ENCODE data around the gene DPYD. TPM values are rescaled to one million over a fixed set of nuclear protein-coding genes. Genes with fewer than 3 reads are reported as not detected.

Gene DPYD
- total RNA-seq, result 1 to 10 TPM; 7.5 to 7.9 TPM

- Mint-ChIP-seq H3K27me3 (no peaks in the 10 kb centered on the region), H3K9me3 (no peaks in the 10 kb centered on the region), H3K4me1 (peaks cover 41% of the 10 kb centered on the region), H3K36me3 (peaks cover 7% of the 10 kb centered on the region), H3K4me3 (peak within 1 kb of the TSS; percentile 90), H3K27ac (peak within 1 kb of the TSS; percentile 94)
- peak; percentile 89 for DNase-seq
Measured at GRCh38 chr1:97920832-97921571, at the start of gene DPYD. DPYD (minus strand) TSS chr1:97921034; CDS start chr1:97920922, 112 bp downstream.

GRCh38 chr1:97960470-97960869 lies 39.6 kb upstream of the DPYD start:
- no peaks in the 10 kb centered on the region for H3K9me3 Mint-ChIP-seq
- peaks cover 6% of the 10 kb centered on the region for H3K27me3 Mint-ChIP-seq
- no peaks in the 10 kb centered on the region for H3K4me1 Mint-ChIP-seq
- no peak overlapping the region for H3K4me3 Mint-ChIP-seq
- no peak for DNase-seq
- H3K27ac Mint-ChIP-seq, result no peak overlapping the region
- H3K36me3 Mint-ChIP-seq, result no peaks in the 10 kb centered on the region

GRCh38 chr1:97947695-97948094 lies 26.9 kb upstream of the DPYD start:
- DNase-seq, result no peak
- H3K4me1 Mint-ChIP-seq, result peaks cover 8% of the 10 kb centered on the region
- H3K9me3 Mint-ChIP-seq, result no peaks in the 10 kb centered on the region
- no peak overlapping the region for H3K27ac Mint-ChIP-seq
- no peaks in the 10 kb centered on the region for H3K36me3 Mint-ChIP-seq
- H3K27me3 Mint-ChIP-seq, result no peaks in the 10 kb centered on the region
- H3K4me3 Mint-ChIP-seq, result no peak overlapping the region

- no peak overlapping the region for H3K4me3 Mint-ChIP-seq
- H3K27ac Mint-ChIP-seq, result no peak overlapping the region
Measured at GRCh38 chr1:97943354-97943753, 22.5 kb upstream of the DPYD start.

GRCh38 chr1:97942161-97943123 lies 21.6 kb upstream of the DPYD start:
- no peaks in the 10 kb centered on the region for H3K9me3 Mint-ChIP-seq
- H3K4me1 Mint-ChIP-seq, result peaks cover 24% of the 10 kb centered on the region
- H3K27ac Mint-ChIP-seq, result no peak overlapping the region

More at GRCh38 chr1:97943354-97943753, 22.5 kb upstream of the DPYD start:
- H3K4me1 Mint-ChIP-seq, result peaks cover 19% of the 10 kb centered on the region
- H3K9me3 Mint-ChIP-seq, result no peaks in the 10 kb centered on the region
- no peaks in the 10 kb centered on the region for H3K36me3 Mint-ChIP-seq
- H3K27me3 Mint-ChIP-seq, result no peaks in the 10 kb centered on the region
- no peak for DNase-seq

GRCh38 chr1:97938285-97938642 lies 17.4 kb upstream of the DPYD start:
- no peak for DNase-seq
- Mint-ChIP-seq H3K9me3 (no peaks in the 10 kb centered on the region), H3K27ac (no peak overlapping the region), H3K4me1 (peaks cover 25% of the 10 kb centered on the region), H3K4me3 (no peak overlapping the region), H3K27me3 (peaks cover 3% of the 10 kb centered on the region), H3K36me3 (peaks cover 1% of the 10 kb centered on the region)

More at GRCh38 chr1:97942161-97943123, 21.6 kb upstream of the DPYD start:
- Mint-ChIP-seq H3K27me3 (no peaks in the 10 kb centered on the region), H3K36me3 (peaks cover 1% of the 10 kb centered on the region), H3K4me3 (no peak overlapping the region)
- DNase-seq, result no peak

- no peaks in the 10 kb centered on the region for H3K9me3 Mint-ChIP-seq
- H3K27ac Mint-ChIP-seq, result no peak overlapping the region
- DNase-seq, result no peak
- H3K4me1 Mint-ChIP-seq, result peaks cover 13% of the 10 kb centered on the region
- peaks cover 3% of the 10 kb centered on the region for H3K27me3 Mint-ChIP-seq
- no peak overlapping the region for H3K4me3 Mint-ChIP-seq
- peaks cover 1% of the 10 kb centered on the region for H3K36me3 Mint-ChIP-seq
Measured at GRCh38 chr1:97936976-97937375, 16.1 kb upstream of the DPYD start.

- Mint-ChIP-seq H3K36me3 (peaks cover 1% of the 10 kb centered on the region), H3K4me1 (peaks cover 9% of the 10 kb centered on the region), H3K4me3 (no peak overlapping the region), H3K9me3 (no peaks in the 10 kb centered on the region), H3K27ac (no peak overlapping the region), H3K27me3 (peaks cover 3% of the 10 kb centered on the region)
- no peak for DNase-seq
Measured at GRCh38 chr1:97934491-97934890, 13.7 kb upstream of the DPYD start.

GRCh38 chr1:97929874-97930851 lies 9.3 kb upstream of the DPYD start:
- Mint-ChIP-seq H3K36me3 (no peaks in the 10 kb centered on the region), H3K9me3 (no peaks in the 10 kb centered on the region), H3K27me3 (peaks cover 3% of the 10 kb centered on the region), H3K4me1 (peaks cover 7% of the 10 kb centered on the region), H3K27ac (no peak overlapping the region), H3K4me3 (no peak overlapping the region)
- DNase-seq, result no peak

GRCh38 chr1:97926017-97926708 lies 5.3 kb upstream of the DPYD start:
- Mint-ChIP-seq H3K9me3 (no peaks in the 10 kb centered on the region), H3K4me3 (no peak overlapping the region), H3K27ac (no peak overlapping the region), H3K4me1 (peaks cover 13% of the 10 kb centered on the region), H3K36me3 (no peaks in the 10 kb centered on the region), H3K27me3 (no peaks in the 10 kb centered on the region)
- no peak for DNase-seq

- Mint-ChIP-seq H3K4me1 (peaks cover 13% of the 10 kb centered on the region), H3K36me3 (no peaks in the 10 kb centered on the region), H3K27me3 (no peaks in the 10 kb centered on the region), H3K9me3 (no peaks in the 10 kb centered on the region), H3K27ac (no peak overlapping the region), H3K4me3 (no peak overlapping the region)
- no peak for DNase-seq
Measured at GRCh38 chr1:97925151-97925550, 4.3 kb upstream of the DPYD start.

- DNase-seq, result no peak
- Mint-ChIP-seq H3K9me3 (no peaks in the 10 kb centered on the region), H3K4me1 (peaks cover 21% of the 10 kb centered on the region), H3K36me3 (no peaks in the 10 kb centered on the region), H3K4me3 (no peak overlapping the region), H3K27ac (no peak overlapping the region), H3K27me3 (no peaks in the 10 kb centered on the region)
Measured at GRCh38 chr1:97923811-97924210, 3.0 kb upstream of the DPYD start.

GRCh38 chr1:97920276-97920831 lies 480 bp downstream of the DPYD start:
- H3K27me3 Mint-ChIP-seq, result no peaks in the 10 kb centered on the region

More at GRCh38 chr1:97920276-97920831, 480 bp downstream of the DPYD start:
- no peak for DNase-seq
- H3K4me3 Mint-ChIP-seq, result peak overlapping the region; percentile 90
- H3K9me3 Mint-ChIP-seq, result no peaks in the 10 kb centered on the region
- H3K4me1 Mint-ChIP-seq, result peaks cover 43% of the 10 kb centered on the region
- peaks cover 7% of the 10 kb centered on the region for H3K36me3 Mint-ChIP-seq
- H3K27ac Mint-ChIP-seq, result peak overlapping the region; percentile 94
